ENCODE results near the gene PCMTD2.

The PCMTD2 gene

DNA sequence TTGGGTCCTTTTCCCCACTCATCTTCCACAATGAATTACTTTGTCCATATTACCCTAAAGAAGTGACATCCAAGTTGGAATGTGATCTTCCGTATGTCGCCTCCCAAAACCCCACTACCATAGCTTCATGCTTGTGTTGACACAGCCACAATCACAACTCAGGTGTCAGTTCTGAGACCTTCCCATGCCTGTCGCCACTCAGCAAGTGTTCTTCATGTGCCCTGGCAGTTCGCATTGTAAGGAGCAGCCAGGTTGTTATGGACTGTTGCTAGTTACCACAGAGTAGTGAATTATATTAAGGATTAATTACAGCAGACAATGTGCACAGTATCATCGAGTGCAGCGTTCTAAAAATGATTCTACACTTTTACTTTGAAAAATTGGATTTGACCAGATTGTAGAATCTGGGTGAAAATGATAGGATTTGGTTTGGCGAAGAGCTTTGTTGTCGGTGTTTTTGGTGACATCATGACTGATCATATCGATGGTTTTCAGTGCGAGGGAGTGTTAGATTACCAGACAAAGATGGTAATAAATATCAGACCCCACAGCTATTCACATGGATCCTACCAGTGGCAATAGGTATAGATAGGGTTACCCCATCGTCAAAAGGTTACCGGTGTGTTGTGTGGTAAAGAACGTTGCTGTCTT lies 1.7 kb downstream of the PCMTD2 start:
- no peaks in the 10 kb centered on the region for H3K27me3 ChIP-seq (ENCODE audit: insufficient read depth, low read length)
- H3K4me3 ChIP-seq (ENCODE audit: low read depth, low read length, poor library complexity, severe bottlenecking): peak overlapping the region; percentile 82

DNA sequence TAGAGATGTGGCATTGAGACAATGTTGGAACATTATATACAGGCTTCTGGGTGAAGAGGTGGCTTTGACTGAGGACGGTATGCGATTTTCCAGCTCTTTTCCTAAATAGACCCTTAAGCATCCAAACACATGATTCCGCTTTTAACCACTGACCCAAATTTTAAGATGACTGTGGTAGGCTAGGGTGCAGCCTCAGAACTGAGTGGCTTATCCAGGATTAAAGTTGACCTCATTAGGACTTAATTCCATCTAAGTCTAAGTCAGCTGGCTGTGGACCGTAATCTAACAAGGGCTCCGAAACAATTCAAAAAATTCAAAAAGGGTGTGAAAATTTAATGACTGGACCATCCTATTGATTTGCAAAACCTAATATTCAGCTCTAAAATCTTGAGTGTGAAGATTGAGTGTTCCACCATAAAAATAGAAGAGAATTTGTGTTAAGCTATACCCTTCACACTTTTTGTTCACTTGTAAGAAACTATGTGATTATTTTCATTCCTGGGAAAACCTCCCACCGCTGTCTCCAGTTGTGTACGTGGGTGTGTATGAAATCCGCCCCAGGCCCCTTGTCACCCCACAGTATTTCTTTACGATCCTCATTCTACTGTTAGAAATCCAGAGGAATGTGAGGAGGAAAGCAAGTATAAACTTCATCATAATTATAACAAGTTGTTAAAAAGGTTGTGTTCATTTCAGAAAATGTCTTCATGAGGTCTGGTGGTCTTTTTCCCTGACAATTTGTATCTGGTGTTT lies 2.7 kb downstream of the PCMTD2 start:
- H3K27me3 ChIP-seq (ENCODE audit: insufficient read depth, low read length): no peaks in the 10 kb centered on the region
- TF ChIP-seq, protein P1, sequence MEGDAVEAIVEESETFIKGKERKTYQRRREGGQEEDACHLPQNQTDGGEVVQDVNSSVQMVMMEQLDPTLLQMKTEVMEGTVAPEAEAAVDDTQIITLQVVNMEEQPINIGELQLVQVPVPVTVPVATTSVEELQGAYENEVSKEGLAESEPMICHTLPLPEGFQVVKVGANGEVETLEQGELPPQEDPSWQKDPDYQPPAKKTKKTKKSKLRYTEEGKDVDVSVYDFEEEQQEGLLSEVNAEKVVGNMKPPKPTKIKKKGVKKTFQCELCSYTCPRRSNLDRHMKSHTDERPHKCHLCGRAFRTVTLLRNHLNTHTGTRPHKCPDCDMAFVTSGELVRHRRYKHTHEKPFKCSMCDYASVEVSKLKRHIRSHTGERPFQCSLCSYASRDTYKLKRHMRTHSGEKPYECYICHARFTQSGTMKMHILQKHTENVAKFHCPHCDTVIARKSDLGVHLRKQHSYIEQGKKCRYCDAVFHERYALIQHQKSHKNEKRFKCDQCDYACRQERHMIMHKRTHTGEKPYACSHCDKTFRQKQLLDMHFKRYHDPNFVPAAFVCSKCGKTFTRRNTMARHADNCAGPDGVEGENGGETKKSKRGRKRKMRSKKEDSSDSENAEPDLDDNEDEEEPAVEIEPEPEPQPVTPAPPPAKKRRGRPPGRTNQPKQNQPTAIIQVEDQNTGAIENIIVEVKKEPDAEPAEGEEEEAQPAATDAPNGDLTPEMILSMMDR (IDR thresholded peaks at IDR 0.05; ENCODE audit: low read length): no peak
- no peak for TF ChIP-seq EZH2 (IDR thresholded peaks at IDR 0.05; ENCODE audit: borderline replicate concordance, low read length)
- H3K9ac ChIP-seq (ENCODE audit: low read length): no peak overlapping the region; the same call in 1 of the 2 replicates
- H3K4me1 ChIP-seq (ENCODE audit: insufficient read depth, low read length, severe bottlenecking): peaks cover 52% of the 10 kb centered on the region
- H3F3A ChIP-seq (ENCODE audit: insufficient read depth, low read length): no peaks in the 10 kb centered on the region
- H3K79me2 ChIP-seq (ENCODE audit: insufficient read depth, low read length): peaks cover 10% of the 10 kb centered on the region; the same call in 1 of the 2 replicates
- H3K27ac ChIP-seq (ENCODE audit: low read depth, low read length, poor library complexity, severe bottlenecking): no peak overlapping the region
- H4K20me1 ChIP-seq (ENCODE audit: insufficient read depth, low read length): no peaks in the 10 kb centered on the region
- H2AFZ ChIP-seq (ENCODE audit: low read length): no peak overlapping the region
- peak overlapping the region; percentile 3; the same call in 1 of the 2 replicates for H3K4me2 ChIP-seq (ENCODE audit: low read length)
- H3K4me3 ChIP-seq (ENCODE audit: low read depth, low read length, poor library complexity, severe bottlenecking): no peak overlapping the region
- H3K9me2 ChIP-seq (ENCODE audit: low read depth, low read length): no peaks in the 10 kb centered on the region
- H3K9me3 ChIP-seq (ENCODE audit: low read length): no peaks in the 10 kb centered on the region
- H3K36me3 ChIP-seq (ENCODE audit: insufficient read depth, low read length): no peaks in the 10 kb centered on the region; the same call in 1 of the 2 replicates

More for the DNA sequence above, 1.7 kb downstream of the PCMTD2 start:
- peaks cover 52% of the 10 kb centered on the region for H3K4me1 ChIP-seq (ENCODE audit: insufficient read depth, low read length, severe bottlenecking)
- peaks cover 10% of the 10 kb centered on the region; the same call in 1 of the 2 replicates for H3K79me2 ChIP-seq (ENCODE audit: insufficient read depth, low read length)
- H3K9ac ChIP-seq (ENCODE audit: low read length): no peak overlapping the region; the same call in 1 of the 2 replicates
- H3K36me3 ChIP-seq (ENCODE audit: insufficient read depth, low read length): no peaks in the 10 kb centered on the region; the same call in 1 of the 2 replicates
- H3K9me2 ChIP-seq (ENCODE audit: low read depth, low read length): no peaks in the 10 kb centered on the region
- H2AFZ ChIP-seq (ENCODE audit: low read length): no peak overlapping the region
- no peaks in the 10 kb centered on the region for H3K9me3 ChIP-seq (ENCODE audit: low read length)
- TF ChIP-seq EZH2 (IDR thresholded peaks at IDR 0.05; ENCODE audit: borderline replicate concordance, low read length): no peak
- TF ChIP-seq, protein P1 (IDR thresholded peaks at IDR 0.05; ENCODE audit: low read length): no peak
- no peak overlapping the region for H3K27ac ChIP-seq (ENCODE audit: low read depth, low read length, poor library complexity, severe bottlenecking)
- H4K20me1 ChIP-seq (ENCODE audit: insufficient read depth, low read length): no peaks in the 10 kb centered on the region
- H3K4me2 ChIP-seq (ENCODE audit: low read length): peak overlapping the region; percentile 91
- H3F3A ChIP-seq (ENCODE audit: insufficient read depth, low read length): no peaks in the 10 kb centered on the region

GRCh38 chr20:64260239-64260638 lies 4.7 kb downstream of the PCMTD2 start:
- Histone ChIP-seq H3K9me3 (ENCODE audit: low read length) (no peaks in the 10 kb centered on the region), H3K79me2 (ENCODE audit: insufficient read depth, low read length) (peaks cover 10% of the 10 kb centered on the region; the same call in 1 of the 2 replicates), H3K4me1 (ENCODE audit: insufficient read depth, low read length, severe bottlenecking) (peaks cover 56% of the 10 kb centered on the region), H2AFZ (ENCODE audit: low read length) (no peak overlapping the region), H3K27ac (ENCODE audit: low read depth, low read length, poor library complexity, severe bottlenecking) (no peak overlapping the region), H3K9ac (ENCODE audit: low read length) (no peak overlapping the region), H3K4me3 (ENCODE audit: low read depth, low read length, poor library complexity, severe bottlenecking) (no peak overlapping the region), H3K9me2 (ENCODE audit: low read depth, low read length) (no peaks in the 10 kb centered on the region), H3K27me3 (ENCODE audit: insufficient read depth, low read length) (no peaks in the 10 kb centered on the region), H3K36me3 (ENCODE audit: insufficient read depth, low read length) (peaks cover 18% of the 10 kb centered on the region; the same call in 1 of the 2 replicates), H3F3A (ENCODE audit: insufficient read depth, low read length) (no peaks in the 10 kb centered on the region), H3K4me2 (ENCODE audit: low read length) (no peak overlapping the region), H4K20me1 (ENCODE audit: insufficient read depth, low read length) (no peaks in the 10 kb centered on the region)
- TF ChIP-seq, protein P1 (IDR thresholded peaks at IDR 0.05; ENCODE audit: low read length): no peak
- TF ChIP-seq EZH2 (IDR thresholded peaks at IDR 0.05; ENCODE audit: borderline replicate concordance, low read length): no peak
